Measurements from ENCODE around the gene TNKS1BP1. TPM values are rescaled to one million over a fixed set of nuclear protein-coding genes. Genes with fewer than 3 reads are reported as not detected.

The TNKS1BP1 gene
- total RNA-seq, 2 experiments from 2014 or later: 12.9 to 13.2 TPM

DNA sequence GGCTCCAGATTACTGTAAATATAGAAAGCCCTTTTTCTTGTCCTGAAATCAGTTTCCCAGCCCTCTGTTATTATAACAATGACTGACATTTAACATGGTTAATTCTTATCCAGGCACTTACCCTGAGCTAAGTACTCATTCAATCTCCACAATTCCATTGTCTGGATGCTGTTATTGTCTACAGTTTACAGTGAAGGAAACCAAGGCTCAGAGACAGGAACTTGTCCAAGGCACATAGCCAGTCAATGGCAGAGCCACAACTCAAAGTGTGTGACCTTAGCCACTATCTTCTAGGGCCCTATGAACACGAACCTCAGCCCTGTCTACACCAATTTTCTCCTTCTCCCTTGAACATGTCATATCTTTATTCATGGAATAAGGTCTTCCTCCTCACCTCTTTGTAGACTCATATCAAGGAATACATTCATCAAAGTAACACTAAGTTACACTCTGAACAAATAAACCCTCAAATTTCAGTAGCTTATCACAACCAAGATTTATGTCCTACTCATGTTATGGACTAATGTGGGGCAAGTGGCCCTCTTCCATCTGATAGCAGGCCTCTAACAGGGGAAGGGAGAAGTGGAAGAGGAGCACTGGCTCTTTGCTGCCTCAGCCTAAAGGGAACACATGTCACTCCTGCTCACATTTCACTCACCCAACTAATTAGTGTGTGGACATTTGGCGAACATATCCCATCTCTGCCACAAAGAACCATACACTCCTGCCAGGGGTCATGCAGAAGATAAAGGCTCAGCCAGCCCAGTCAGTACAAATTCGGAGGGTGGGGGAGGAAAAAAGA, 48.4 kb downstream of the TNKS1BP1 start:
- H3K36me3 Mint-ChIP-seq (ENCODE audit: low read depth): no peaks in the 10 kb centered on the region
- H3K4me3 ChIP-seq (ENCODE audit: low read length): no peak overlapping the region
- peaks cover 12 to 15% of the 10 kb centered on the region in 2 experiments for H3K27me3 ChIP-seq (ENCODE audit: control insufficient read depth in 1 of 2, insufficient read depth in 2 of 2, low read length in 2 of 2)
- ChIA-PET CTCF (no interaction called here), POLR2A (no interaction called here)
- intact Hi-C loops (cut with DNase I, micrococcal nuclease): no loop called here
- no peak overlapping the region for H3K27ac Mint-ChIP-seq
- H3K36me3 ChIP-seq (ENCODE audit: insufficient read depth, low read length): no peaks in the 10 kb centered on the region
- peaks cover 41% of the 10 kb centered on the region for H3K27me3 Mint-ChIP-seq
- no peak overlapping the region for H3K27ac ChIP-seq (ENCODE audit: low read depth in 1 of 2, low read length in 2 of 2)
- DNase-seq: no peak
- TF ChIP-seq CTCF (IDR thresholded peaks at IDR 0.05): no peak
- H3K4me1 ChIP-seq (ENCODE audit: insufficient read depth, low read length): no peaks in the 10 kb centered on the region
- H3K9me3 ChIP-seq (ENCODE audit: control insufficient read depth in 1 of 2, insufficient read depth in 1 of 2, low read length in 2 of 2): no peaks in the 10 kb centered on the region
- H3K4me3 Mint-ChIP-seq: no peak overlapping the region
- ATAC-seq (ENCODE audit: poor library complexity): no peak
- peaks cover 5% of the 10 kb centered on the region for H3K4me1 Mint-ChIP-seq (ENCODE audit: low read depth)
- H3K9me3 Mint-ChIP-seq: peaks cover 3% of the 10 kb centered on the region

- Mint-ChIP-seq H3K4me3 (no peak overlapping the region), H3K9me3 (peaks cover 3% of the 10 kb centered on the region), H3K27me3 (peaks cover 47% of the 10 kb centered on the region), H3K27ac (no peak overlapping the region), H3K36me3 (ENCODE audit: low read depth) (no peaks in the 10 kb centered on the region), H3K4me1 (ENCODE audit: low read depth) (peaks cover 5% of the 10 kb centered on the region)
- no peak for ATAC-seq (ENCODE audit: poor library complexity)
- H3K4me1 ChIP-seq (ENCODE audit: insufficient read depth, low read length): no peaks in the 10 kb centered on the region
- H3K27me3 ChIP-seq (ENCODE audit: control insufficient read depth in 1 of 2, insufficient read depth in 2 of 2, low read length in 2 of 2): peaks cover 12 to 15% of the 10 kb centered on the region in 2 experiments
- no peak overlapping the region for H3K4me3 ChIP-seq (ENCODE audit: low read length)
- ChIA-PET POLR2A (no interaction called here), CTCF (no interaction called here)
- H3K27ac ChIP-seq (ENCODE audit: low read depth in 1 of 2, low read length in 2 of 2): no peak overlapping the region
- no peaks in the 10 kb centered on the region for H3K36me3 ChIP-seq (ENCODE audit: insufficient read depth, low read length)
- no peak for DNase-seq
- intact Hi-C loops (cut with DNase I, micrococcal nuclease): no loop called here
- no peak for TF ChIP-seq CTCF (IDR thresholded peaks at IDR 0.05)
- H3K9me3 ChIP-seq (ENCODE audit: control insufficient read depth in 1 of 2, insufficient read depth in 1 of 2, low read length in 2 of 2): no peaks in the 10 kb centered on the region
Measured at GRCh38 chr11:57275582-57275981, 49.2 kb downstream of the TNKS1BP1 start.

GRCh38 chr11:57274904-57275498, 49.8 kb downstream of the TNKS1BP1 start:
- CTCF ChIA-PET: interaction anchor here (0.7 kb wide), 1 partner anchor 183 kb away, joined by 4 read pairs; no protein-coding TSS in a partner anchor
- no peak for TF ChIP-seq CTCF (IDR thresholded peaks at IDR 0.05)

More at GRCh38 chr11:57274904-57275498, 49.8 kb downstream of the TNKS1BP1 start:
- no peaks in the 10 kb centered on the region for H3K36me3 Mint-ChIP-seq (ENCODE audit: low read depth)
- ATAC-seq (ENCODE audit: poor library complexity) (no peak), DNase-seq (no peak)
- Histone ChIP-seq H3K27ac (ENCODE audit: low read depth in 1 of 2, low read length in 2 of 2) (no peak overlapping the region), H3K4me1 (ENCODE audit: insufficient read depth, low read length) (no peaks in the 10 kb centered on the region), H3K9me3 (ENCODE audit: control insufficient read depth in 1 of 2, insufficient read depth in 1 of 2, low read length in 2 of 2) (no peaks in the 10 kb centered on the region), H3K4me3 (ENCODE audit: low read length) (no peak overlapping the region), H3K27me3 (ENCODE audit: control insufficient read depth in 1 of 2, insufficient read depth in 2 of 2, low read length in 2 of 2) (peaks cover 12 to 15% of the 10 kb centered on the region in 2 experiments), H3K36me3 (ENCODE audit: insufficient read depth, low read length) (no peaks in the 10 kb centered on the region)
- no peak overlapping the region for H3K4me3 Mint-ChIP-seq
- H3K4me1 Mint-ChIP-seq (ENCODE audit: low read depth): peaks cover 5% of the 10 kb centered on the region
- no peak overlapping the region for H3K27ac Mint-ChIP-seq
- POLR2A ChIA-PET: no interaction called here
- H3K27me3 Mint-ChIP-seq: peaks cover 47% of the 10 kb centered on the region
- intact Hi-C loops (cut with DNase I, micrococcal nuclease): no loop called here
- H3K9me3 Mint-ChIP-seq: peaks cover 3% of the 10 kb centered on the region

All from CD4-positive, alpha-beta T cell (primary cell).